Hepatocyte (in vitro differentiated cells): ENCODE results near the gene ASCC2. TPM values are rescaled to one million over a fixed set of nuclear protein-coding genes. Genes with fewer than 3 reads are reported as not detected.

ENCODE experiments used
- DNase-seq: peaks from one replicate; pipeline ENCODE4 v3.0.0-alpha.2; 2016; ENCODE audit warnings: low spot score
- H2AFZ ChIP-seq: fragments of 200-600 bp; sonication (generic); 2 replicates; pipeline ENCODE4 v1.6.0; 2016; ENCODE audit warnings: antibody characterized with exemption, mild to moderate bottlenecking
- H3K27ac ChIP-seq: fragments of 200-600 bp; sonication (generic); 2 replicates; pipeline ENCODE4 v1.5.1; 2016; ENCODE audit warnings: mild to moderate bottlenecking
- H3K27me3 ChIP-seq: fragments of 200-600 bp; sonication (generic); 2 replicates; pipeline ENCODE4 v1.6.1; 2016
- H3K36me3 ChIP-seq: fragments of 200-600 bp; sonication (generic); replicated peaks from 2 replicates; pipeline ENCODE4 v1.5.1; 2016; ENCODE audit warnings: low read depth; ENCODE audit not compliant: insufficient read depth
- H3K4me1 ChIP-seq: fragments of 200-600 bp; sonication (generic); 2 replicates; pipeline ENCODE4 v1.5.1; 2016; ENCODE audit warnings: mild to moderate bottlenecking, moderate library complexity; ENCODE audit not compliant: insufficient read depth
- H3K4me2 ChIP-seq: fragments of 200-600 bp; sonication (generic); 2 replicates; pipeline ENCODE4 v1.6.0; 2016
- H3K4me3 ChIP-seq: fragments of 200-600 bp; sonication (generic); 2 replicates; pipeline ENCODE4 v1.5.1; 2016; ENCODE audit warnings: mild to moderate bottlenecking
- H3K79me2 ChIP-seq: fragments of 200-600 bp; sonication (generic); 2 replicates; pipeline ENCODE4 v1.6.0; 2017; ENCODE audit warnings: mild to moderate bottlenecking
- H3K9me2 ChIP-seq: fragments of 200-600 bp; sonication (generic); replicated peaks from 2 replicates; pipeline ENCODE4 v1.6.0; 2017; ENCODE audit warnings: mild to moderate bottlenecking; ENCODE audit not compliant: insufficient read depth
- H3K9me3 ChIP-seq: fragments of 200-600 bp; sonication (generic); 2 replicates; pipeline ENCODE4 v1.5.1; 2016; ENCODE audit warnings: low read depth, mild to moderate bottlenecking
- H4K20me1 ChIP-seq: fragments of 200-600 bp; sonication (generic); 2 replicates; pipeline ENCODE4 v1.6.0; 2016; ENCODE audit warnings: mild to moderate bottlenecking; ENCODE audit not compliant: insufficient read depth, poor library complexity, severe bottlenecking
- CTCF ChIP-seq: fragments of 200-600 bp; sonication (generic); IDR thresholded peaks from 2 replicates; pipeline ENCODE4 v1.5.1; 2016; ENCODE audit warnings: antibody characterized with exemption, mild to moderate bottlenecking; ENCODE audit not compliant: poor library complexity
- EZH2 ChIP-seq: fragments of 200-600 bp; sonication (generic); IDR thresholded peaks from 2 replicates; pipeline ENCODE4 v1.6.1; 2016; ENCODE audit warnings: antibody characterized with exemption, mild to moderate bottlenecking, borderline replicate concordance
- EZH2phosphoT487 ChIP-seq: fragments of 200-600 bp; sonication (generic); IDR thresholded peaks from one replicate; pipeline ENCODE4 v1.6.1; 2018; ENCODE audit warnings: antibody characterized with exemption, mild to moderate bottlenecking, low read depth, moderate library complexity; ENCODE audit not compliant: unreplicated experiment, severe bottlenecking
- WGBS: methylation state at CpG from one replicate; pipeline ENCODE4 v1.1.6; 2016; ENCODE audit warnings: low lambda C conversion rate; ENCODE audit errors: missing lambda C conversion rate; 5-methylcytosine and 5-hydroxymethylcytosine counted together
- polyA plus RNA-seq: library from polyadenylated mRNA; unstranded; fragments of >200 nt; fragmentation: Nextera tagmentation; extraction: Ambion mirVana; gene quantifications from 2 replicates; pipeline ENCODE4 v1.2.1, GENCODE V29; 2016
- small RNA-seq: library from RNA; depleted of rRNA; stranded (forward); fragments of <200 nt; gene quantifications from one replicate; pipeline ENCODE3, GENCODE V24; 2014
- total RNA-seq: library from RNA; depleted of rRNA; stranded (reverse); fragments of >200 nt; gene quantifications from 2 replicates; pipeline ENCODE4 v1.2.3, GENCODE V29; 2014

Gene ASCC2
- total and polyA plus RNA-seq, 2 experiments from 2014 or later, result 25.9 to 54.8 TPM

- Histone ChIP-seq H3K27ac (no peak overlapping the region), H3K36me3 (no peaks in the 10 kb centered on the region), H2AFZ (no peak overlapping the region), H3K9me3 (no peaks in the 10 kb centered on the region), H3K79me2 (no peaks in the 10 kb centered on the region), H4K20me1 (no peaks in the 10 kb centered on the region), H3K4me1 (no peaks in the 10 kb centered on the region), H3K9me2 (no peaks in the 10 kb centered on the region), H3K27me3 (no peaks in the 10 kb centered on the region), H3K4me3 (no peak overlapping the region), H3K4me2 (no peak overlapping the region)
- TF ChIP-seq EZH2phosphoT487 (no peak), EZH2 (no peak), CTCF (no peak)
- no peak for DNase-seq
- WGBS, result 93% methylated on average over 2 of the region's 2 CpGs
These were observed 96.1 kb downstream of the ASCC2 start for GRCh38 chr22:29741926-29742325.

GRCh38 chr22:29740216-29740615 lies 97.9 kb downstream of the ASCC2 start:
- WGBS, result 94% methylated on average over 5 of the region's 5 CpGs
- Histone ChIP-seq H3K36me3 (no peaks in the 10 kb centered on the region), H3K9me2 (no peaks in the 10 kb centered on the region)

GRCh38 chr22:29739346-29739875 lies 98.7 kb downstream of the ASCC2 start:
- H2AFZ ChIP-seq, result no peak overlapping the region
- no peaks in the 10 kb centered on the region for H3K9me3 ChIP-seq
- no peak overlapping the region for H3K4me2 ChIP-seq
- TF ChIP-seq CTCF (no peak), EZH2phosphoT487 (no peak), EZH2 (no peak)
- no peaks in the 10 kb centered on the region for H3K27me3 ChIP-seq
- no peaks in the 10 kb centered on the region for H3K4me1 ChIP-seq
- no peaks in the 10 kb centered on the region for H4K20me1 ChIP-seq
- H3K79me2 ChIP-seq, result no peaks in the 10 kb centered on the region
- DNase-seq, result no peak
- H3K9me2 ChIP-seq, result no peaks in the 10 kb centered on the region
- H3K36me3 ChIP-seq, result no peaks in the 10 kb centered on the region
- no peak overlapping the region for H3K27ac ChIP-seq
- WGBS, result 86% methylated on average over 17 of the region's 17 CpGs
- no peak overlapping the region for H3K4me3 ChIP-seq

More at GRCh38 chr22:29740216-29740615, 97.9 kb downstream of the ASCC2 start:
- TF ChIP-seq CTCF (no peak), EZH2phosphoT487 (no peak), EZH2 (no peak)
- no peak overlapping the region for H3K4me2 ChIP-seq
- no peak overlapping the region for H3K4me3 ChIP-seq
- DNase-seq, result no peak
- H3K79me2 ChIP-seq, result no peaks in the 10 kb centered on the region
- no peak overlapping the region for H3K27ac ChIP-seq
- H2AFZ ChIP-seq, result no peak overlapping the region
- H3K27me3 ChIP-seq, result no peaks in the 10 kb centered on the region
- no peaks in the 10 kb centered on the region for H3K4me1 ChIP-seq
- H4K20me1 ChIP-seq, result no peaks in the 10 kb centered on the region
- no peaks in the 10 kb centered on the region for H3K9me3 ChIP-seq

Small RNA genes within 50 kb of the gene (small RNA-seq; reads per million reads assigned to genes)
- gene RF00019, result not detected

Other genes starting within 250 kb of the ASCC2 start
- 22.6 and 30.7 TPM in 2 replicates for gene NF2, start 234.6 kb downstream of the ASCC2 start, total RNA-seq
- 18.5 and 21.5 TPM in 2 replicates for gene NF2, start 234.6 kb downstream of the ASCC2 start, polyA plus RNA-seq
- gene CABP7, start 118.3 kb downstream of the ASCC2 start, total RNA-seq, result 0.44 TPM in 1 of 2 replicates, not detected in the other
- gene CABP7, start 118.3 kb downstream of the ASCC2 start, polyA plus RNA-seq, result 0.13 and 0.16 TPM in 2 replicates
- 18.2 and 25.7 TPM in 2 replicates for gene ZMAT5, start 71.3 kb downstream of the ASCC2 start, total RNA-seq
- gene ZMAT5, start 71.3 kb downstream of the ASCC2 start, polyA plus RNA-seq, result 29.0 and 38.5 TPM in 2 replicates
- 120 and 122 TPM in 2 replicates for gene UQCR10, start 70.9 kb downstream of the ASCC2 start, total RNA-seq
- 387 and 414 TPM in 2 replicates for gene UQCR10, start 70.9 kb downstream of the ASCC2 start, polyA plus RNA-seq
- gene MTMR3, start 44.9 kb upstream of the ASCC2 start, total RNA-seq, result 33.4 and 42.7 TPM in 2 replicates
- gene MTMR3, start 44.9 kb upstream of the ASCC2 start, polyA plus RNA-seq, result 16.2 and 18.8 TPM in 2 replicates
- not detected in 2 replicates for gene HORMAD2, start 242.2 kb upstream of the ASCC2 start, total RNA-seq
- gene HORMAD2, start 242.2 kb upstream of the ASCC2 start, polyA plus RNA-seq, result not detected in 2 replicates